HL-60 (cell line): ENCODE data around the gene GLTP.

Source experiments
- POLR2AphosphoS5 ChIP-seq: IDR thresholded peaks from 2 replicates; pipeline ENCODE4 v1.6.1; 2012; ENCODE audit warnings: low read depth
- TF ChIP-seq, protein P1 (sequence below): IDR thresholded peaks from one replicate; pipeline ENCODE4 v1.5.1; 2011; ENCODE audit warnings: low read length, control low read depth, inconsistent platforms; ENCODE audit not compliant: insufficient read depth
- TF ChIP-seq, protein P2 (sequence below): IDR thresholded peaks from 2 replicates; pipeline ENCODE4 v1.6.1; 2012; ENCODE audit warnings: low read depth; ENCODE audit not compliant: insufficient replicate concordance

GRCh38 chr12:109844983-109845823 is 35.1 kb downstream of the GLTP start:
- TF ChIP-seq, protein P1, sequence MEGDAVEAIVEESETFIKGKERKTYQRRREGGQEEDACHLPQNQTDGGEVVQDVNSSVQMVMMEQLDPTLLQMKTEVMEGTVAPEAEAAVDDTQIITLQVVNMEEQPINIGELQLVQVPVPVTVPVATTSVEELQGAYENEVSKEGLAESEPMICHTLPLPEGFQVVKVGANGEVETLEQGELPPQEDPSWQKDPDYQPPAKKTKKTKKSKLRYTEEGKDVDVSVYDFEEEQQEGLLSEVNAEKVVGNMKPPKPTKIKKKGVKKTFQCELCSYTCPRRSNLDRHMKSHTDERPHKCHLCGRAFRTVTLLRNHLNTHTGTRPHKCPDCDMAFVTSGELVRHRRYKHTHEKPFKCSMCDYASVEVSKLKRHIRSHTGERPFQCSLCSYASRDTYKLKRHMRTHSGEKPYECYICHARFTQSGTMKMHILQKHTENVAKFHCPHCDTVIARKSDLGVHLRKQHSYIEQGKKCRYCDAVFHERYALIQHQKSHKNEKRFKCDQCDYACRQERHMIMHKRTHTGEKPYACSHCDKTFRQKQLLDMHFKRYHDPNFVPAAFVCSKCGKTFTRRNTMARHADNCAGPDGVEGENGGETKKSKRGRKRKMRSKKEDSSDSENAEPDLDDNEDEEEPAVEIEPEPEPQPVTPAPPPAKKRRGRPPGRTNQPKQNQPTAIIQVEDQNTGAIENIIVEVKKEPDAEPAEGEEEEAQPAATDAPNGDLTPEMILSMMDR = peak; percentile 87
- TF ChIP-seq POLR2AphosphoS5 = no peak
- TF ChIP-seq, protein P2, sequence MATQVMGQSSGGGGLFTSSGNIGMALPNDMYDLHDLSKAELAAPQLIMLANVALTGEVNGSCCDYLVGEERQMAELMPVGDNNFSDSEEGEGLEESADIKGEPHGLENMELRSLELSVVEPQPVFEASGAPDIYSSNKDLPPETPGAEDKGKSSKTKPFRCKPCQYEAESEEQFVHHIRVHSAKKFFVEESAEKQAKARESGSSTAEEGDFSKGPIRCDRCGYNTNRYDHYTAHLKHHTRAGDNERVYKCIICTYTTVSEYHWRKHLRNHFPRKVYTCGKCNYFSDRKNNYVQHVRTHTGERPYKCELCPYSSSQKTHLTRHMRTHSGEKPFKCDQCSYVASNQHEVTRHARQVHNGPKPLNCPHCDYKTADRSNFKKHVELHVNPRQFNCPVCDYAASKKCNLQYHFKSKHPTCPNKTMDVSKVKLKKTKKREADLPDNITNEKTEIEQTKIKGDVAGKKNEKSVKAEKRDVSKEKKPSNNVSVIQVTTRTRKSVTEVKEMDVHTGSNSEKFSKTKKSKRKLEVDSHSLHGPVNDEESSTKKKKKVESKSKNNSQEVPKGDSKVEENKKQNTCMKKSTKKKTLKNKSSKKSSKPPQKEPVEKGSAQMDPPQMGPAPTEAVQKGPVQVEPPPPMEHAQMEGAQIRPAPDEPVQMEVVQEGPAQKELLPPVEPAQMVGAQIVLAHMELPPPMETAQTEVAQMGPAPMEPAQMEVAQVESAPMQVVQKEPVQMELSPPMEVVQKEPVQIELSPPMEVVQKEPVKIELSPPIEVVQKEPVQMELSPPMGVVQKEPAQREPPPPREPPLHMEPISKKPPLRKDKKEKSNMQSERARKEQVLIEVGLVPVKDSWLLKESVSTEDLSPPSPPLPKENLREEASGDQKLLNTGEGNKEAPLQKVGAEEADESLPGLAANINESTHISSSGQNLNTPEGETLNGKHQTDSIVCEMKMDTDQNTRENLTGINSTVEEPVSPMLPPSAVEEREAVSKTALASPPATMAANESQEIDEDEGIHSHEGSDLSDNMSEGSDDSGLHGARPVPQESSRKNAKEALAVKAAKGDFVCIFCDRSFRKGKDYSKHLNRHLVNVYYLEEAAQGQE = no peak
